Hematopoietic multipotent progenitor cell (in vitro differentiated cells): Measurements from ENCODE around the gene PDE11A. TPM values are rescaled to one million over a fixed set of nuclear protein-coding genes. Genes with fewer than 3 reads are reported as not detected.
A peak's percentile ranks its signal among the peaks of the same experiment; 100 is the strongest.
"Not testable (repeated sequence)": the region's sequence is repeated elsewhere in the genome, so short reads cannot be mapped to it uniquely, and the experiment has no call there.

Experiments used
- DNase-seq, 3 donors: peaks; one replicate each; pipeline ENCODE4 v3.0.0-alpha.2; 2011 to 2015; ENCODE audit warnings: low read depth in 2 of 3, low spot score in 2 of 3
- total RNA-seq: library from RNA; depleted of rRNA; stranded (reverse); fragments of >200 nt; gene quantifications from one replicate; pipeline ENCODE4 v1.2.3, GENCODE V29; 2012

Gene PDE11A
- total RNA-seq, 1 donor, result under 0.01 TPM

GRCh38 chr2:177830881-177831386 lies 241.6 kb downstream of the PDE11A start:
- DNase-seq, result no peak

GRCh38 chr2:177828557-177828956 lies 244.0 kb downstream of the PDE11A start:
- no peak for DNase-seq

- DNase-seq, result no peak
Measured at GRCh38 chr2:177826897-177827296, 245.7 kb downstream of the PDE11A start.

GRCh38 chr2:177822941-177823340 lies 249.6 kb downstream of the PDE11A start:
- no peak for DNase-seq

- DNase-seq, result no peak
Measured at GRCh38 chr2:177818412-177818811, 254.2 kb downstream of the PDE11A start.

GRCh38 chr2:177817300-177817699 lies 255.3 kb downstream of the PDE11A start:
- no peak for DNase-seq

- DNase-seq, result no peak
Measured at GRCh38 chr2:177816766-177817165, 255.8 kb downstream of the PDE11A start.

- DNase-seq, result no peak
Measured at GRCh38 chr2:177812713-177813396, 259.7 kb downstream of the PDE11A start.

GRCh38 chr2:177810906-177811305 lies 261.7 kb downstream of the PDE11A start:
- DNase-seq, result peak in 1 of 3 donors; percentile 49

GRCh38 chr2:177808984-177809809 lies 263.4 kb downstream of the PDE11A start:
- no peak for DNase-seq

GRCh38 chr2:177806025-177806424 lies 266.6 kb downstream of the PDE11A start:
- DNase-seq, result no peak

GRCh38 chr2:177799531-177799930 lies 273.0 kb downstream of the PDE11A start:
- DNase-seq, result peak in 2 of 3 donors; percentile 18 to 46

- DNase-seq, result no peak
Measured at GRCh38 chr2:177797808-177798207, 274.8 kb downstream of the PDE11A start.

- no peak for DNase-seq
Measured at GRCh38 chr2:177796654-177797415, 275.7 kb downstream of the PDE11A start.

- DNase-seq, result no peak
Measured at GRCh38 chr2:177796011-177796410, 276.6 kb downstream of the PDE11A start.

- DNase-seq, result not testable (repeated sequence)
Measured at GRCh38 chr2:177785143-177785542, 287.4 kb downstream of the PDE11A start.

GRCh38 chr2:177784745-177785067 lies 287.9 kb downstream of the PDE11A start:
- DNase-seq, result no peak

- peak in 2 of 3 donors; percentile 21 to 62 for DNase-seq
Measured at GRCh38 chr2:177783835-177784744, 288.5 kb downstream of the PDE11A start.

- DNase-seq, result no peak
Measured at GRCh38 chr2:177783091-177783490, 289.5 kb downstream of the PDE11A start.

- no peak for DNase-seq
Measured at GRCh38 chr2:177782613-177783012, 290.0 kb downstream of the PDE11A start.
